OCI-LY1 (cell line): ENCODE results near the gene CKMT2.

Source experiments
- CTCF ChIP-seq: fragments of 200-600 bp; sonication (generic), shearing (Covaris generic); IDR thresholded peaks from 2 replicates; pipeline ENCODE4 v1.5.1; 2017; ENCODE audit warnings: mild to moderate bottlenecking, antibody characterized with exemption, low read length, moderate library complexity, mixed read lengths
- EZH2 ChIP-seq: fragments of 200-600 bp; sonication (generic), shearing (Covaris generic); IDR thresholded peaks from 2 replicates; pipeline ENCODE4 v1.8.0; 2017; ENCODE audit warnings: borderline replicate concordance, mixed run types, mild to moderate bottlenecking, antibody characterized with exemption, low read length, moderate library complexity, mixed read lengths

- TF ChIP-seq CTCF (no peak), EZH2 (no peak)
These were observed 57.0 kb downstream of the CKMT2 start for GRCh38 chr5:81290146-81290545.
